Heart left ventricle (tissue), 16 donors: ENCODE measurements around the gene CLCNKA. TPM values are rescaled to one million over a fixed set of nuclear protein-coding genes. Genes with fewer than 3 reads are reported as not detected.
"Not testable (repeated sequence)": the region's sequence is repeated elsewhere in the genome, so short reads cannot be mapped to it uniquely, and the experiment has no call there.

Source experiments
- ATAC-seq, 4 donors: fragments of 200-7000 bp; cut with Tn5 transposase; one replicate each; pipeline ENCODE4 v1.9.1; 2020 to 2022; ENCODE audit warnings: moderate library complexity in 4 of 4, mild to moderate bottlenecking in 3 of 4, moderate number of reproducible peaks in 1 of 4
- DNase-seq, 5 donors: peaks; one replicate each; pipeline ENCODE4 v3.0.0-alpha.2; 2020
- H3K27ac ChIP-seq, 12 donors: fragments of 200-600 bp; sonication (generic) in 4 of 12; one replicate each; pipeline versions ENCODE4 v1.5.0 to v1.8.0; 2016 to 2022; ENCODE audit warnings: mild to moderate bottlenecking in 2 of 12
- H3K27me3 ChIP-seq, 9 donors: fragments of 200-600 bp; sonication (generic) in 2 of 9; one replicate each; pipeline versions ENCODE4 v1.5.1 to v1.8.0; 2016 to 2022; ENCODE audit warnings: mild to moderate bottlenecking in 3 of 9
- H3K36me3 ChIP-seq, 9 donors: fragments of 200-600 bp; sonication (generic) in 2 of 9; one replicate each; pipeline versions ENCODE4 v1.5.0 to v1.8.0; 2018 to 2022; ENCODE audit warnings: mild to moderate bottlenecking in 2 of 9
- H3K4me1 ChIP-seq, 12 donors: fragments of 200-600 bp; sonication (generic) in 4 of 12; one replicate each; pipeline versions ENCODE4 v1.5.0 to v1.8.0; 2016 to 2022; ENCODE audit warnings: mild to moderate bottlenecking in 3 of 12
- H3K4me3 ChIP-seq, 12 donors: fragments of 200-600 bp; sonication (generic) in 4 of 12; one replicate each; pipeline versions ENCODE4 v1.5.0 to v1.8.0; 2017 to 2022; ENCODE audit warnings: mild to moderate bottlenecking in 9 of 12, moderate library complexity in 4 of 12
- H3K9me3 ChIP-seq, 12 donors: fragments of 200-600 bp; sonication (generic) in 4 of 12; one replicate each; pipeline versions ENCODE4 v1.5.0 to v1.8.0; 2016 to 2022; ENCODE audit warnings: mild to moderate bottlenecking in 1 of 12
- CTCF ChIP-seq, 12 donors: fragments of 200-600 bp; sonication (generic) in 4 of 12; IDR thresholded peaks; one replicate each; pipeline versions ENCODE4 v1.5.0 to v1.8.0; 2018 to 2022; ENCODE audit warnings: antibody characterized with exemption in 12 of 12, mild to moderate bottlenecking in 5 of 12
- POLR2A ChIP-seq, 2 donors: fragments of 450-650 bp; IDR thresholded peaks; one replicate each; pipeline ENCODE4 v1.6.1; 2017; ENCODE audit warnings: antibody characterized with exemption in 2 of 2, mild to moderate bottlenecking in 2 of 2, moderate library complexity in 2 of 2
- WGBS, 4 donors: extraction: QIAGEN DNeasy Blood & Tissue Kit in 2 of 4; methylation state at CpG; one replicate each; pipeline versions ENCODE4 v1.1.5 to v1.1.7; 2013 to 2018; 5-methylcytosine and 5-hydroxymethylcytosine counted together
- intact Hi-C, 10 donors: fragments of 100-400 bp; cut with DNase I; formaldehyde crosslinking; loops; one replicate each; pipeline versions ENCODE4 v1.11.1 to v1.14.2; 2022
- polyA plus RNA-seq, 2 donors: library from polyadenylated mRNA; stranded (reverse); fragments of 200-250 nt; gene quantifications; one replicate each; pipeline ENCODE4 v1.2.3, GENCODE V29; 2013
- total RNA-seq, 9 donors: library from RNA; depleted of rRNA in 2 of 9; stranded (reverse); fragments of >200 nt in 2 of 9; fragmentation: NEBNext Ultra II Directional in 3 of 9; extraction: Animal tissue kit (Norgen Biotek cat#: 25700) in 3 of 9; gene quantifications; one replicate each; pipeline versions ENCODE4 v1.1.0 to v1.2.4, GENCODE V29; 2016 to 2023
- donor health status: ischemic (EF 13 %, LVEDD 7.1; RV severe dilation, severe dysfunction).
- donor health status: healthy with polysubstance abuse.
- donor health status: DM: no; HTN: yes; CAD: no.
- donor health status: DM: no; HTN: no; CAD: no.
- donor health status: ischemic (EF 25% LVEDD 6.9; RV normal size, moderate dysfunction).
- donor health status: ischemic (EF 25% LVEDD 5.7; RV mildly dilated, moderate dysfunction).
- donor health status: healthy.
- donor health status: DM: yes; HTN: yes; CAD: no.
- donor health status: ischemic (EF 35%, LVEDD 5.7; RV mildly dilated, moderate dysfunction).
- donor health status: nonischemic (EF 11% LVEDD 7.7; RV severe dilation, severe dysfunction).
- donor health status: DM: yes; HTN: yes; CAD: no.
- donor health status: PGD.
- donor health status: ischemic (EF 29% LVEDD 5.4; RV normal size, mild dysfunction).
- donor health status: nonischemic (EF 23%, LVEDD 6.1; RV moderate dilation, normal function).

The CLCNKA gene
- total and polyA plus RNA-seq, 11 donors, result 0.25 to 1.1 (median 0.53) TPM; not detected in 2

GRCh38 chr1:16048573-16049189, 26.8 kb downstream of the CLCNKA start:
- intact Hi-C loops, result loop anchor here in 1 of 10 donors (5.0 kb wide), 1 partner anchor 246 kb away; no protein-coding TSS in a partner anchor

DNA sequence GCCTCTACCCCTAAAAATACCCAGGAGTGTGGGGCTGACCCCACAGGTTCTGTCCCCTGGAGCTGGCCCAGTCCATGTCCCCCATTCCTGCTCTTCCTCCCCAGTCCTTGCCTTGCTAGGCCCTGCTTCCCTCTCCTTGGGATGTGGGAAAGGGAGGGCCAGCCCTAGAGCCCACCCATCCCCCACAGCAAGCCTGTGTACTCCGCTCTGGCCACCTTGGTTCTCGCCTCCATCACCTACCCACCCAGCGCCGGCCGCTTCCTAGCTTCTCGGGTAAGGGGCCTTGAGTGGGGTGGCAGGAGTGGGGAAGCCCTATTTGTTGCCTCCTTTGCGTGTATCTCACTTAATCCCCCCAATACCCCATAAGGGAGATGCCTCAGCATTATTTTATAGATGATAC, 28.5 kb downstream of the CLCNKA start:
- ATAC-seq (no peak), DNase-seq (no peak)
- no peaks in the 10 kb centered on the region for H3K9me3 ChIP-seq
- TF ChIP-seq CTCF (IDR thresholded peaks at IDR 0.05), result no peak
- no peak for TF ChIP-seq POLR2A (IDR thresholded peaks at IDR 0.05)
- no peak overlapping the region for H3K4me3 ChIP-seq
- peaks cover 0 to 6% (median 0%) of the 10 kb centered on the region in 9 donors for H3K27me3 ChIP-seq
- WGBS, 4 donors, result 71 to 91% (median 82%) methylated on average over 6 to 7 of the region's 7 CpGs
- H3K27ac ChIP-seq, result no peak overlapping the region
- intact Hi-C loops, result loop anchor here in 3 of 10 donors (5.0 to 10.0 kb wide), 4 partner anchors 243 to 263 kb away; partner anchors contain the start of gene UQCRHL (in 2 of the 3)
- H3K4me1 ChIP-seq, result peaks cover 0 to 11% (median 5%) of the 10 kb centered on the region in 12 donors
- no peaks in the 10 kb centered on the region for H3K36me3 ChIP-seq

More at GRCh38 chr1:16048573-16049189, 26.8 kb downstream of the CLCNKA start:
- Histone ChIP-seq H3K9me3 (no peaks in the 10 kb centered on the region), H3K27ac (peak overlapping the region in 3 of 12 donors; percentile 3 to 34 (median 18)), H3K27me3 (peaks cover 0 to 6% (median 0%) of the 10 kb centered on the region in 9 donors), H3K36me3 (no peaks in the 10 kb centered on the region), H3K4me3 (peak overlapping the region; percentile 4 to 59 (median 44)), H3K4me1 (peaks cover 0 to 11% (median 5%) of the 10 kb centered on the region in 12 donors)
- DNase-seq (peak in 4 of 5 donors; percentile 44 to 72 (median 63)), ATAC-seq (peak; percentile 39 to 75 (median 50))
- WGBS, 4 donors, result 2 to 6% (median 3%) methylated on average over 18 to 25 of the region's 25 CpGs
- TF ChIP-seq CTCF (IDR thresholded peaks at IDR 0.05) (peak in 4 of 12 donors; percentile 6 to 18 (median 12)), POLR2A (IDR thresholded peaks at IDR 0.05) (no peak)

- TF ChIP-seq POLR2A (IDR thresholded peaks at IDR 0.05) (no peak), CTCF (IDR thresholded peaks at IDR 0.05) (no peak)
- H3K4me1 ChIP-seq, result peaks cover 0 to 14% (median 5%) of the 10 kb centered on the region in 12 donors
- WGBS, 4 donors, result 82 to 96% (median 84%) methylated on average over 3 of the region's 3 CpGs
These were observed 29.2 kb downstream of the CLCNKA start for GRCh38 chr1:16051039-16051438.

GRCh38 chr1:16051949-16052348, 30.1 kb downstream of the CLCNKA start:
- WGBS, 4 donors, result 85 to 93% (median 86%) methylated on average over 5 to 12 of the region's 12 CpGs

More at GRCh38 chr1:16051039-16051438, 29.2 kb downstream of the CLCNKA start:
- DNase-seq (no peak), ATAC-seq (no peak)
- intact Hi-C loops, result loop anchor here in 3 of 10 donors (5.0 to 10.0 kb wide), 4 partner anchors 244 to 264 kb away; partner anchors contain the start of gene UQCRHL (in 2 of the 3)
- Histone ChIP-seq H3K36me3 (no peaks in the 10 kb centered on the region), H3K27ac (no peak overlapping the region), H3K4me3 (no peak overlapping the region), H3K27me3 (peaks cover 0 to 6% (median 0%) of the 10 kb centered on the region in 9 donors), H3K9me3 (no peaks in the 10 kb centered on the region)

More at GRCh38 chr1:16051949-16052348, 30.1 kb downstream of the CLCNKA start:
- H3K36me3 ChIP-seq, ATAC-seq, H3K4me3 ChIP-seq, DNase-seq, H3K9me3 ChIP-seq, H3K27ac ChIP-seq, H3K27me3 ChIP-seq: not testable (repeated sequence)
- intact Hi-C loops, result loop anchor here in 3 of 10 donors (5.0 to 10.0 kb wide), 4 partner anchors 245 to 265 kb away; partner anchors contain the start of gene UQCRHL (in 2 of the 3)
- peaks cover 0 to 14% (median 5%) of the 10 kb centered on the region in 12 donors for H3K4me1 ChIP-seq
